GM12878 (cell line): ENCODE results near the gene PPP1R3G. TPM values are rescaled to one million over a fixed set of nuclear protein-coding genes. Genes with fewer than 3 reads are reported as not detected.

Experiments used
- ATAC-seq: fragments of 200-7000 bp; cut with Tn5 transposase; 3 replicates; pipeline ENCODE4 v1.9.1; 2020; ENCODE audit warnings: mild to moderate bottlenecking, moderate library complexity
- BruUV-seq: library from RNA; stranded (reverse); fragments of 400-500 nt; replicated peaks from 2 replicates; lab custom pipeline; 2021; lab: Mats Ljungman, UMichigan
- CTCF ChIA-PET: fragments of 300-600 bp; sonication (Branson Sonifier 250); formaldehyde crosslinking; extraction: SDS; loops from one replicate; lab custom pipeline; 2021; ENCODE audit warnings: inconsistent platforms; lab: Yijun Ruan, JAX
- POLR2A ChIA-PET: fragments of 350-600 bp; formaldehyde crosslinking; extraction: SDS; loops from one replicate; lab custom pipeline; 2021; ENCODE audit warnings: inconsistent platforms; lab: Charles Lee
- RAD21 ChIA-PET: fragments of 300-600 bp; sonication (Branson Sonifier 250); formaldehyde crosslinking; loops from one replicate; lab custom pipeline; 2023; ENCODE audit warnings: antibody characterized with exemption; ENCODE audit not compliant: unreplicated experiment; lab: Charles Lee
- SMC1A ChIA-PET: fragments of 300-600 bp; sonication (Branson Sonifier 250); formaldehyde crosslinking; loops from one replicate; lab custom pipeline; 2023; ENCODE audit not compliant: unreplicated experiment, uncharacterized antibody; lab: Charles Lee
- DNase-seq: peaks from one replicate; pipeline ENCODE4 v3.0.0-alpha.2; 2011; ENCODE audit warnings: low read depth, low spot score
- FAIRE-seq: peaks from 3 replicates; lab custom pipeline; 2011; peaks lifted over from hg19 to GRCh38; lab: Jason Lieb, UNC
- H2AFZ ChIP-seq: 2 replicates; pipeline ENCODE4 v1.6.0; 2011; ENCODE audit warnings: low read depth, low read length, control low read depth; ENCODE audit not compliant: control insufficient read depth
- H3K27ac ChIP-seq: 2 replicates; pipeline ENCODE4 v1.5.1; 2011; ENCODE audit warnings: control low read depth; ENCODE audit not compliant: control insufficient read depth, insufficient read depth
- H3K27me3 ChIP-seq, 2 experiments: replicated peaks in 1 of 2; 2 replicates each; pipeline versions ENCODE4 v1.6.0 to v1.6.1; 2011; ENCODE audit warnings: low read length in 1 of 2; ENCODE audit not compliant: control insufficient read depth in 2 of 2, insufficient read depth in 2 of 2
- H3K36me3 ChIP-seq, 2 experiments: 2 replicates each; pipeline ENCODE4 v1.5.1; 2011; ENCODE audit warnings: low read length in 1 of 2; ENCODE audit not compliant: control insufficient read depth in 2 of 2, insufficient read depth in 2 of 2
- H3K4me1 ChIP-seq: 2 replicates; pipeline ENCODE4 v1.6.1; 2011; ENCODE audit warnings: mild to moderate bottlenecking, low read length, moderate library complexity, mixed read lengths; ENCODE audit not compliant: control insufficient read depth, insufficient read depth
- H3K4me2 ChIP-seq: 2 replicates; pipeline ENCODE4 v1.6.0; 2011; ENCODE audit warnings: control low read depth; ENCODE audit not compliant: control insufficient read depth, insufficient read depth
- H3K4me3 ChIP-seq: fragments of 200-600 bp; sonication (generic); 2 replicates; pipeline ENCODE4 v1.5.1; 2016
- H3K79me2 ChIP-seq: 2 replicates; pipeline ENCODE4 v1.6.0; 2011; ENCODE audit warnings: low read length; ENCODE audit not compliant: control insufficient read depth, insufficient read depth
- H3K9ac ChIP-seq: 2 replicates; pipeline ENCODE4 v1.8.0; 2011; ENCODE audit warnings: low read length, control low read depth, mixed read lengths; ENCODE audit not compliant: control insufficient read depth, insufficient read depth
- H3K9me3 ChIP-seq: replicated peaks from 3 replicates; pipeline ENCODE4 v1.5.1; 2011; ENCODE audit warnings: mild to moderate bottlenecking, low read length; ENCODE audit not compliant: control insufficient read depth, insufficient read depth
- H4K20me1 ChIP-seq: 2 replicates; pipeline ENCODE4 v1.6.0; 2011; ENCODE audit not compliant: control insufficient read depth, insufficient read depth
- BCL11A ChIP-seq: IDR thresholded peaks from 2 replicates; pipeline ENCODE4 v1.6.1; 2011; ENCODE audit warnings: low read depth, low read length
- BHLHE40 ChIP-seq, 2 experiments: fragments of 450-650 bp in 1 of 2; IDR thresholded peaks; 2 replicates each; pipeline ENCODE4 v1.6.1; 2011 to 2017; ENCODE audit warnings: low read depth in 2 of 2, borderline replicate concordance in 1 of 2, improper control_type of control experiment in 1 of 2, low read length in 1 of 2, mild to moderate bottlenecking in 1 of 2
- HCFC1 ChIP-seq: fragments of 150-350 bp; IDR thresholded peaks from 2 replicates; pipeline ENCODE4 v1.6.1; 2014; ENCODE audit warnings: low read length
- KDM1A ChIP-seq: fragments of 200-600 bp; sonication (generic); IDR thresholded peaks from 2 replicates; pipeline ENCODE4 v1.6.1; 2016; ENCODE audit warnings: borderline replicate concordance
- PAX8 ChIP-seq: fragments of 450-650 bp; IDR thresholded peaks from 2 replicates; pipeline ENCODE4 v1.6.1; 2017; ENCODE audit warnings: mild to moderate bottlenecking, moderate library complexity
- SUZ12 ChIP-seq: fragments of 200-600 bp; sonication (generic); IDR thresholded peaks from one replicate; pipeline ENCODE4 v1.6.1; 2018; ENCODE audit warnings: antibody characterized with exemption, mild to moderate bottlenecking; ENCODE audit not compliant: unreplicated experiment
- ZNF622 ChIP-seq: fragments of 450-650 bp; IDR thresholded peaks from 2 replicates; pipeline ENCODE4 v1.6.1; 2017; ENCODE audit warnings: mild to moderate bottlenecking, inconsistent platforms
- WGBS: methylation state at CpG from one replicate; pipeline ENCODE4 v1.1.6; 2016; ENCODE audit warnings: low lambda C conversion rate; ENCODE audit not compliant: insufficient replicate concordance, insufficient coverage; ENCODE audit errors: missing lambda C conversion rate; 5-methylcytosine and 5-hydroxymethylcytosine counted together
- in situ Hi-C: fragments of 300-500 bp; cut with MboI; formaldehyde crosslinking; loops from 9 replicates; pipeline ENCODE4 v1.14.3; 2018; ENCODE audit warnings: mixed read lengths
- intact Hi-C: fragments of 100-400 bp; cut with micrococcal nuclease; formaldehyde crosslinking; loops from one replicate; pipeline ENCODE4 v1.14.2; 2022; ENCODE audit not compliant: unreplicated experiment
- polyA plus RNA-seq, 11 experiments: library from polyadenylated mRNA; depleted of rRNA in 4 of 11; unstranded in 6 of 11; stranded (reverse) in 5 of 11; fragments of >200 nt; fragmentation: Nextera tagmentation in 4 of 11; fragmentation: Illumina TruSeq in 1 of 11; extraction: Ambion mirVana in 4 of 11; extraction: Trizol in 1 of 11; gene quantifications; 1 replicate in 1 of 11; 2 replicates in 10 of 11; pipeline versions ENCODE4 v1.2.1 to v1.2.3, GENCODE V29; 2011 to 2016; ENCODE audit warnings: inconsistent platforms in 2 of 11, missing spikeins in 2 of 11, low read depth in 1 of 11
- total RNA-seq, 4 experiments: library from RNA; depleted of rRNA in 3 of 4; stranded (reverse); fragments of >200 nt in 3 of 4; fragmentation: Illumina TruSeq in 1 of 4; extraction: Trizol in 1 of 4; gene quantifications; 2 replicates each; pipeline versions ENCODE4 v1.2.1 to v1.2.3, GENCODE V29; 2013 to 2021
- TF ChIP-seq, protein P1 (sequence below): fragments of 450-650 bp; IDR thresholded peaks from 2 replicates; pipeline ENCODE4 v1.6.1; 2016; ENCODE audit warnings: mild to moderate bottlenecking

PPP1R3G gene
- total and polyA plus RNA-seq, 10 of the 15 experiments (the other 5 are each of a cell fraction or from before 2014, with no cell fraction given): 0.01 to 0.10 (median 0.04) TPM; not detected in 4

DNA sequence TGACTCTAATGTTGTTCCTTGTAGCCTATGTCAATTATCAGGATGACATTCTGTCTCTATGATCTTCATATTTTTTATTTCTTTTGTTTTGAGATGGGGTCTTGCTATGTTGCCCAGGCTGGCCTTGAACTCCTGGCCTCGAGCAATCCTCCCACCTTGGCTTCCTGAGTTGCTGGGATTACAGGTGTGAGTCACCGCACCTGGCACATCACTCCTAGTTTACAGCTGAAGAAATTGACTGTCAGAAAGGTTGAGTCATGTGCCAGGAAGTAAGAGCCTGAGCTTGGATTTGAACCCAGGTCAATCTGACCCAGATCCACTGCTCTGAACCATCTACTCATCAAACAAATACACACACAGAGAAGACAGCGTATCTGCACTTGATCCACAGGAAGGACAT, 14.4 kb downstream of the PPP1R3G start (continued):
- TF ChIP-seq PAX8 (no peak), ZNF622 (no peak), BHLHE40 (IDR thresholded peaks at IDR 0.05; ENCODE audit: borderline replicate concordance in 1 of 2, low read depth in 2 of 2, low read length in 1 of 2) (no peak)

DNA sequence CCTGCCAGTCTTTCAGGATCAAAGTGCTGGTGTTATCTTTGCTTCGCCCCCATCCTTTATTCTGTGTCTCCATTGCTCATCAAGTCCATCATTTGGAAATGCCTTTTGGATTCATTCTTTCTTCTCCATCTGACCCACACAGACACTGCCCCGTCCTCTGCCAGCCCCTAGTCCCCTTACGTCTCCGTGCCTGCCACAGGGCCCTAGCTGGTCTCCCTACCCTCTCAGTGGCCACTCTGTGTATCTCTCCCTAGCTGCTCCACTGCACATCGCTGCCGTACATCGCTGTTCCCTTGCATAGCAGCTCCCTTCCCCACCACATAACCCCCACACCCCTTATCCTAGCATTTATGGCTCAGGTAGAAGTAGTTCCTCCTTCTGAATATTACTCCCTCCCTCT, 15.7 kb downstream of the PPP1R3G start:
- Histone ChIP-seq H4K20me1 (no peaks in the 10 kb centered on the region), H3K9ac (no peak overlapping the region), H3K4me2 (no peak overlapping the region), H3K27me3 (no peaks in the 10 kb centered on the region), H2AFZ (no peak overlapping the region), H3K79me2 (no peaks in the 10 kb centered on the region), H3K4me1 (peaks cover 3% of the 10 kb centered on the region), H3K36me3 (no peaks in the 10 kb centered on the region), H3K4me3 (no peak overlapping the region), H3K9me3 (no peaks in the 10 kb centered on the region), H3K27ac (no peak overlapping the region)
- intact Hi-C loops (no loop called here), in situ Hi-C loops (no loop called here)
- CTCF ChIA-PET: interaction anchor here (1.0 to 1.3 kb wide), 2 partner anchors 8 to 22 kb away, joined by 3 to 4 read pairs; no protein-coding TSS in a partner anchor
- FAIRE-seq: no peak
- DNase-seq: no peak
- SMC1A ChIA-PET: no interaction called here
- WGBS: 89% methylated on average over 7 of the region's 7 CpGs
- POLR2A ChIA-PET: no interaction called here
- RAD21 ChIA-PET: no interaction called here
- ATAC-seq: no peak
- TF ChIP-seq KDM1A: no peak
- no peak for TF ChIP-seq SUZ12
- TF ChIP-seq ZNF622: no peak
- no TSS peak for BruUV-seq

DNA sequence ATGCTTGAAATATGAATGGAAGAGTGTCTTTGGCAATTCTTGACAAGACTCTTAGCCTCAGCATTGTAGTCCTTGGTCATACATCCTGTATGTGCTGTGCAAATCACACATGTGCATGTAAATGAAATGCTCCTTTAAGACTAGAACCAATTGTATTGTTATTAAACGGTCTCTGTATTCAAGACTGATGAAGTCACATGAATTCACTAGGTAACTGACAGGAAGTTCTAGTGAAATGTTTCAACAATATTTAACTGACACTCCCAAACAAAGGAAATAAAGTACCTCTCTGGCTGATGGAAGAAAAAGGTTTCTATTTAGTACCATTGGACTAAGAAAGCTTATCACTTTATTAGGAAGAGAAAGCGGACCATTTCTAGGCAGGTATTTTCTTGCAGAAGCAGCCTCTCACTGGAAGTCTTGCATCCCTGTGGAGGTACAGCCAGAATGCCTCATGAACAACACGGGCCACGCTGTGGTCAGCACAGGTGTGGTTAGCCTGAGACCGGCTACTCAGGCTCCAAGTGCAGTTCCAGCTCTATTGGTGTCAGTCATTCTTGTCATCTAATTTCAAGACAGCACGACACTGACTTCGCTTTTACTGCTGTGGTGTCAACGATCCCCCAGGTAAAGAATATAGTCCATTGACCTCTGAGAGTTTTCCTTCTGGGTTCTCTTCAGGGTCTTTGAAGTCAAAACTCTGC, 17.3 kb downstream of the PPP1R3G start:
- H3K27me3 ChIP-seq: no peaks in the 10 kb centered on the region
- no peaks in the 10 kb centered on the region for H3K79me2 ChIP-seq
- no peak overlapping the region for H2AFZ ChIP-seq
- FAIRE-seq (no peak), DNase-seq (no peak), ATAC-seq (no peak)
- intact Hi-C loops: no loop called here
- H3K9ac ChIP-seq: no peak overlapping the region
- H3K9me3 ChIP-seq: no peaks in the 10 kb centered on the region
- H3K27ac ChIP-seq: no peak overlapping the region
- BruUV-seq: no TSS peak
- no peak overlapping the region for H3K4me3 ChIP-seq
- ChIA-PET POLR2A (no interaction called here), CTCF (interaction anchor here (1.3 kb wide), 1 partner anchor 23 kb away, joined by 4 read pairs; no protein-coding TSS in a partner anchor), RAD21 (no interaction called here), SMC1A (no interaction called here)
- H3K4me2 ChIP-seq: no peak overlapping the region
- TF ChIP-seq HCFC1 (no peak), BCL11A (no peak)
- TF ChIP-seq, protein P1, sequence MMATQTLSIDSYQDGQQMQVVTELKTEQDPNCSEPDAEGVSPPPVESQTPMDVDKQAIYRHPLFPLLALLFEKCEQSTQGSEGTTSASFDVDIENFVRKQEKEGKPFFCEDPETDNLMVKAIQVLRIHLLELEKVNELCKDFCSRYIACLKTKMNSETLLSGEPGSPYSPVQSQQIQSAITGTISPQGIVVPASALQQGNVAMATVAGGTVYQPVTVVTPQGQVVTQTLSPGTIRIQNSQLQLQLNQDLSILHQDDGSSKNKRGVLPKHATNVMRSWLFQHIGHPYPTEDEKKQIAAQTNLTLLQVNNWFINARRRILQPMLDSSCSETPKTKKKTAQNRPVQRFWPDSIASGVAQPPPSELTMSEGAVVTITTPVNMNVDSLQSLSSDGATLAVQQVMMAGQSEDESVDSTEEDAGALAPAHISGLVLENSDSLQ: no peak
- WGBS: 87% methylated on average over 8 of the region's 8 CpGs
- in situ Hi-C loops: no loop called here
- no peaks in the 10 kb centered on the region for H3K4me1 ChIP-seq
- H3K36me3 ChIP-seq: no peaks in the 10 kb centered on the region
- H4K20me1 ChIP-seq: no peaks in the 10 kb centered on the region
